ENCODE results near the gene RNF115. TPM values are rescaled to one million over a fixed set of nuclear protein-coding genes. Genes with fewer than 3 reads are reported as not detected.

Gene RNF115
- total RNA-seq, 1 donor from 2014 or later: 48.2 TPM

DNA sequence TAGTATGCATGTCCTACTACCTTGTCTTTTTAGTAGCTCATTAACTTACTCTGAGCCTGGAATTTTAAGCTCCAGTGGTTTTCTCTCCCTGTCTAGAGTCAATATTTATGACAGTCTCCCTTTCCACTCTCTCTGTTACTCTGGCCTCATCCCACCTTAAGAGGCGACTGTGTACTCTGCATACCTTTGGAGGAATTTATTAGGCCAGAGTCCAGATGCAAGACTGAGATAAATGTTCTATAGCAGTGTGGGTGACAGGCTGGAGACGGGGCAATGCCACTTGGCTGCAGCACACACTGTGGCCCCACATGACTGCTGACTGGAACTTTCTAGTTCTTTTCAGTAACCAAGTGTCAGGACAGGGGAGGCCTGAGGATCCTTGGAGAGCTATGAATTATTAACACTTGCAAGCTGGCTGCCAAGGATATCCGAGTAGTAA lies 112.7 kb downstream of the RNF115 start:
- DNase-seq (no peak), ATAC-seq (no peak)
- intact Hi-C loops (cut with micrococcal nuclease): no loop called here

DNA sequence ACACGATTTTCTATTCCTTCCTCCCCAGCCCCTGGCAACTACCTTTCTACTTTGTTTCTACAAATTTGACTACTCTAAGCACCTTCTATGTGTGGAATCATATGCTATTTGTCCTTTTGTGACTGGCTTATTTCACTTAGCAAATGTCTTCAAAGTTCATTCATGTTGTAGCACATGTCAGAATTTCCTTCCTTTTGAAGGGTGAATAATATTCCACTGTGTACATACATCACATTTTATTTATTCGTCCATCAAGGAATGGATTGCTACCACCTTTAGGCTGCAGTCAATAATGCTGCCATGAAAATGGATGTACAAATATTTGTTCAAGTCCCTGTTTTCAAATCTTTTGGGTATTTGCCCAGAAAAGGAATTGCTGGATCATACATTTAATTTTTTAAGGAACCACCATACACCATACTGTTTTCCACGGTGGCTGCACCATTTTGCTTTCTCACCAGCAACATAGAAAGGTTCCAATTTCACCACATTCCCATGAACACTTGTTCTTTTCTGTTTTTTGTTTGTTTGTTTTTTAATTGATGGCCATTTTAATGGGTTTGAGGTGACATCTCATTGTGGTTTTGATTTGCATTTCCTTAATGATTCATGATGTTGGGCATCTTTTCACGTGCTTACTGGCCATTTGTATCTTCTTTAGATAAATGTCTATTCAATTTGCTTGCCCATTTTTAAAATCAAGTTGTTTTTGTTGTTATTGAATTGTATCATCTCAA lies 113.4 kb downstream of the RNF115 start:
- no peak for ATAC-seq
- DNase-seq: no peak
- intact Hi-C loops (cut with micrococcal nuclease): no loop called here

DNA sequence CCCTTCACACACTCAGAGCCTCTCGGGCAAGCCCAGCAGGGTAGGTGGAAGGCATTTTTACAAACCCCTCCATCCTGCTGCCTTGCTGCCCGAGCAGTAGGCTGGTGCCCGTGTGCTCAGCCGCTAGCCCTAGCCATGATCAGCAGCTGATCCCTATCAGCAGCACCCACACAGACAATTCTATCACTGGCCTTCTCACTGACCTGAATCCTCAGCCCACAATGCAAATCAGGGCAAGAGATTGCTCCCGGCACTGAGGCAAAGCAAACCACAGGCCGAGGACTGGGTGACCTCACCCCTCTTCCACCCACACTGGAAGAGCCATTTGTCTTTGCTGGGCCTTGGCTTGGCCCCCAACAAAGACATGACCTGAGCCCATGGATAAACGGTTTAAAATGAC lies 115.8 kb downstream of the RNF115 start:
- intact Hi-C loops (cut with micrococcal nuclease): no loop called here
- ATAC-seq (no peak), DNase-seq (no peak)

DNA sequence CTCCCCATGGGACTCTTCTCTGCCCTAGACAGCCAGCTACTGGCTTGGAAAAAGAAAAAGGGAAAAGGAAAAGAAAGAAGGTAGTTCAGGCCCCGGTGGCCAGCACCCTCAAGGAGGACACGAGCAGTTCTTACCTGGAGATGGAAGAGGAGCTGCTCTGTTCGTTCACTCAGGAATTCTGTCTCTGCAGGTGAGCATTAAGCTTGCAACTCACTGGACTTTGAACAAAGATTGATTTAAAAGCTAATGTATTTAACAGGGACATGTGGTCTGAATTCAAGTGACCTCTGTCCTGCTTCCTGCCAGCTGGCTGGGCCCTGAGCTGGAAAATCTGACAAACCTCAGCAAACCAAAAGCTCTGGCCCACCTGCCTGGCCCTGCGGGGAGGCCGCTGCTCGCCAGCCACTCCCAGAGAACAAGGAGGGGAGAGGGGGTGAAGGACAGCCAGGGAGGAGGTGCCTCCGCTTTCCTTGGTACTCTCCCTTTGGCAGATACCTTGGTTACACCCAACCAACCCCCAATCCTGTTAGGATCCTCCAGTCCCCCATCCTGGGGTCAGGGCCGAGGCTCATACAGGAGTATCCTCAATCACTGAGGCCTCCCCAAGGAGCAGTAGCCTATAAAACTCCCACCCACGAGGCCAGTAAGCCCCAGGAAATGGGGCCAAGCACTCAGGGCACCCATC lies 116.6 kb downstream of the RNF115 start, which contains the start of gene PDZK1:
TSS of gene PDZK1 (minus strand) at position 186 of the 685 bp plus-strand sequence. CDS start 19,347 bp downstream, outside the sequence.
- intact Hi-C loops (cut with micrococcal nuclease): no loop called here
- DNase-seq: no peak
- ATAC-seq: no peak

DNA sequence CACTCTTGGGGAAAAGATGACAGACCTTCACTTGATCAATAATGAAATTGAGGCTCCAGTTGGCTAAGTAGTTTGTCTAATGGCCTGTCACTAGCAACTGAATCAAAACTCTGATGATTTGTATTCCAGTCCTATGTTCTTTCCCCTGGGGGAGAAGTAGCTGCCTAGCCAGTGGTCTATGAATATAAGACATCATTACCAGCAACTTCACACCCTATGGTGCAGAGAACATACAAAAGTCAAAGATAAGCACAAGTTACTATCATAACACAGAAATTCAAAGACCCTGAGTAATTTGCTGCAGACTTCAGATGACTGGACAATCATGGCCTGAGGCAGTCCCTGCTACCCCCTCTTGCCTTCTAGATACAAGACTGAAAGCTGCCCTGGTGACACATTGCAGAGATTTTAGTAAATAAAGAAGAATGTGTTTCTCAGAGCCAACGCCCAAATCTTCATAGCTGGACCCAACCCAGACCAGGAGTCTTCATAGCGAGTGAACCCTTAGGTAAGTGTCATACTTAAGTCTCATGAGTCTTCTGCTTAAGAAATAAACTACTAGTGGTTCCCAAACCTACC lies 117.7 kb downstream of the RNF115 start:
- ATAC-seq: no peak
- DNase-seq: no peak
- intact Hi-C loops (cut with micrococcal nuclease): no loop called here

DNA sequence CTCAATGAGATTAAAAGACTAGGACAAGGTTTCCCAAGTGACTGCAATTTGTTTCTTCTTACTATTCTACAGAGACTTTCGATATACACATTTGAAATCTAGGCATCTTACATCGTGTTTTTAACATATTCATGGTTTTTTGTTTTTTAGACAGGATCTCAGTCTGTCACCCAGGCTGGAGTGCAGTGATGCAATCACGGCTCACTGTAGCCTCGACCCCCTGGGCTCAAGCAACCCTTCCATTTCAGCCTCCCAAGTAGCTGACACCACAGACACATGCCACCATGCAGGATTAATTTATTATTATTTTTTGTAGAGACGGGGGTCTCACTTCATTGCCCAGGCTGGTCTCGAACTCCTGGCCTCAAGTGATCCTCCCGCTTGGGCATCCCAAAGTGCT lies 118.3 kb downstream of the RNF115 start:
- intact Hi-C loops (cut with micrococcal nuclease): no loop called here
- DNase-seq: no peak
- no peak for ATAC-seq

DNA sequence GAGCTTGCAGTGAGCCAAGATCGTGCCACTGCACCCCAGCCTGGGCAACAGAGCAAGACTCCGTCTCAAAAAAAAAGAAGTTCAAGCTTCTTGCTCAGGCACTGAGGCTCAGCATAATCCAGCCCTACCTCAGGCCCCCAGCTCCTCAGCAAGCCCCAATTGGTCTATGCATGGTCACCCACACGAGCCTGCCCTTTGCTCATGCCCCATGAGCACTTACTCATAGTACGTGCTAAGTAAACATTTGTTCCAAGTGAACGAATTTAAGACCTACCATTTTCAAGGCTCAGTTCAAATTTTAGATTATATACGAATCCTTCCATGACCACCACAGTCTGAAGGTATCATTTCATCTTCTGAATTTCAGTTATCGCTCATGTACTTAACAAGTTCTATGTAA lies 121.1 kb downstream of the RNF115 start:
- no peak for ATAC-seq
- no peak for DNase-seq
- intact Hi-C loops (cut with micrococcal nuclease): no loop called here

DNA sequence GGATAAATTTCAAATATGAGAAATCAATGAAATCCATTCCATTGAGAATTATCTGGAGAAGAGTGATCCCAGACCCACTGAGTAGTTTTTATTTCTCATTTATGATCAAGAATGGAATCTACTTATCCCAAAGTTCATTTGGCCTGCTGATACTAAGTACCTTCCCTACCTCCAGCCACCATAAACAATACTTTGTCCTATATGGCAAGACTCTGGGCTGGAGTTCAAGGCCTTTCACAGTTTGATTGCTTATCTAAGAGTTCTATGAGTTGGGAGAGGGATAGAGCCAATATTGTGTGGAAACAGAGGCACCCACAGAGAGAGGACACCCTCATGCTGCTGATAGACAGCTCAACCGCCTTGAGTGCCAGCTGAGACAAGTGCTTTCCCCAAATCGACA lies 121.8 kb downstream of the RNF115 start:
- intact Hi-C loops (cut with micrococcal nuclease): no loop called here
- ATAC-seq: no peak
- no peak for DNase-seq

DNA sequence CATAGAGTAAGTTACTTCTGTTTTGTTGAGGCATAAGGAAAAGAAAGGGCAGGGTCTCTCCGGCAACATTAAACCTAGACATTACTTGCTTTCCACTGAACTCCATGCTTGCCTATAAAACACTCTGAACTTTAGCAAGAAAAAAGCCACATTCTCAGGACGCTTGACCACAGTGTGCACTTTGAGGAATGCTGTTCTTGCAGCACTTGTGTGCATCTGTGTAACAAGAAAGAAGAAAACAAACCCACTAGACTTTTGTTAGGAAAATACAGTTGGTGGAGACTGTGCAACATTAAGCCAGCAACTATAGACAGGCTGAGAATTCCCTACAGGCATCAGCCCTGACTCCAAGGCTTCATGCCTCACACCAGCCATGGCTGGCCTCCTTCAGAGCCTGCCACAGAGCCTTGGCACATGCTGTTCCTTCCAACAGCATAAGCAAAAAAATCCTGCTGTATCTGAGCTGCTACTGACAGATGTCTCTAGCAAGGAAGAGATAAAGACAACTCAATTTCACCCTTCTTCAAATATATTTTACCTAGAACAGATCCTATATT lies 122.5 kb downstream of the RNF115 start:
- DNase-seq: no peak

DNA sequence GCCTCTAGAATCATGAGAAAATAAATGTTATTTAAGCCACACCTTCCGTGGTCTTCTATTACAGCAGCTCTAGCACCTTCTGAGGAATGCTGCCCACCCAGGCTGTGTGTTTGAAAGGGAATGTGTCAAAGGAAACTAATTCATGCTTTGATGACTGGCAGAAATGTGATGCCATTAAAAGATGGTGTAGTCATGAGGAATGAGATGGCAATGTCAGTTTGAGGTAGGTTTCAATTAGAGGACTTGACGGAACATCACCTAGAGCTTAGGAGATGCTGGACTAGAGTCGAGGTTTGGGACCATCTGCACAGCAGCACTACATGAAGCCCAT lies 127.3 kb downstream of the RNF115 start:
- no peak for DNase-seq
- intact Hi-C loops (cut with micrococcal nuclease): no loop called here
- ATAC-seq: no peak

More for the DNA sequence above, 122.5 kb downstream of the RNF115 start:
- intact Hi-C loops (cut with micrococcal nuclease): no loop called here
- no peak for ATAC-seq

DNA sequence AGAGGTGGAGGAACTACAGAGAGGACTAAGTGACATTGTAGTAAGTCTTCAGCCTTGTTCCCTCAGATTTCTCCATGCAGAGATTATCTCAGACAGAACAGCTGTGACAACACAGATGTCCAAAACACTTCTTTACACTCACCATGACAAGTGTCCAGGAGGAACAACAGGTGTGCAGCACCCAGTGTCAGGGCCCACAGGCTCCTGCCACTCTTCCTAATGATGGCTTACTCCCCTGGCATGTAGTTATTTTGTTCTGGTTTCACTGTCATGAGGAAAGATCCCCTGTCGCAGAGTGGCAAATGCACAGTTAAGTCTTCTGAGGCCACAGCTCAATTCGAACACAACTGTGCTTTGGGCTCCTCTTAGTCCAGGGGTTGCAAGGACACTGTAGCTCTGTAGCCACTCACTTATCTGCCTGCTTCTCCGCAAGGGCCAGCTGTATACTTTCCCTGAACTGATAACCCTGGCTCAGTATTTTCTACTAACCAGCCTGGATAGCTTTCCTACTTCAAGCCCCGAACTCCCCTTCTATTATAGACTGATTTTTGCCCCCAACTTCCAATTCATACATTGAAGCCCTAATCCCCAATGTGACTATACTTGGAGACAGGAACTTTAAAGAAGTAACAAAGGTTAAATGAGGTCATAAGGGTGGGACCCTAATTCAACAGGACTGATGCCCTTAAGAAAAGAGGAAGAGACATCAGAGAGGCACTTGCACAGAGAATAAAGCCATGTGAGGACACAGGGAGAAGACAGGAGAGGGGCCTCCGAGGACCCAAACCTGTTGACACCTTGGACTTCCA lies 127.9 kb downstream of the RNF115 start:
- peak; percentile 28 for ATAC-seq
- DNase-seq: no peak
- intact Hi-C loops (cut with micrococcal nuclease): no loop called here

DNA sequence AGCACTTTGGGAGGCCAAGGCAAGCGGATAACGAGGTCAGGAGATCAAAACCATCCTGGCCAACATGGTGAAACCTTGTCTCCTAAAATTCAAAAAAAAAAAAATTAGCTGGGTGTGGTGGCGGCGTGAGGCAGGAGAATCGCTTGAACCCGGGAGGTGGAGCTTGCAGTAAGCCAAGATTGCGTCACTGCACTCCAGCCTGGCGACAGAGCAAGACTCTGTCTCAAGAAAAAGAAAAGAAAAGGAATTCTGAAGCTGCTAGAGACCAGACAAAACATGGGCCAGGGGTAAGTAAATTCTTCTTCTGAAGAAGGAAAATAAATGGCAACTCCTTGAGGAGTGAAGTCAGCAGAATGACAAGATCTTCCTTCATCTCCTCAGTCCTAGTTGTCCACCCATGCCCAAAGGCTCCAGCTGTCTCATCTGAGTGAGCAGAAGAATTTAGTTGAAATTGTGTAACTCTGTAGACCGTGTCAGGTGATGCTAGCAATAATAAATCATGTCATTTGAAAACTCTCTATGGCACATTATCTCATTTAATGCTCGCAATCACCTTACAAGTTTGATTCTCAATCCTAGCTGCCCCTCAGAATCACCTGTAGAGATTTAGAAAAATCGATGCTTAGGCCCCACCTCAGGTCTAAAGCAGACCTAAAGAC lies 131.0 kb downstream of the RNF115 start:
- intact Hi-C loops (cut with micrococcal nuclease): no loop called here
- no peak for ATAC-seq
- DNase-seq: no peak

DNA sequence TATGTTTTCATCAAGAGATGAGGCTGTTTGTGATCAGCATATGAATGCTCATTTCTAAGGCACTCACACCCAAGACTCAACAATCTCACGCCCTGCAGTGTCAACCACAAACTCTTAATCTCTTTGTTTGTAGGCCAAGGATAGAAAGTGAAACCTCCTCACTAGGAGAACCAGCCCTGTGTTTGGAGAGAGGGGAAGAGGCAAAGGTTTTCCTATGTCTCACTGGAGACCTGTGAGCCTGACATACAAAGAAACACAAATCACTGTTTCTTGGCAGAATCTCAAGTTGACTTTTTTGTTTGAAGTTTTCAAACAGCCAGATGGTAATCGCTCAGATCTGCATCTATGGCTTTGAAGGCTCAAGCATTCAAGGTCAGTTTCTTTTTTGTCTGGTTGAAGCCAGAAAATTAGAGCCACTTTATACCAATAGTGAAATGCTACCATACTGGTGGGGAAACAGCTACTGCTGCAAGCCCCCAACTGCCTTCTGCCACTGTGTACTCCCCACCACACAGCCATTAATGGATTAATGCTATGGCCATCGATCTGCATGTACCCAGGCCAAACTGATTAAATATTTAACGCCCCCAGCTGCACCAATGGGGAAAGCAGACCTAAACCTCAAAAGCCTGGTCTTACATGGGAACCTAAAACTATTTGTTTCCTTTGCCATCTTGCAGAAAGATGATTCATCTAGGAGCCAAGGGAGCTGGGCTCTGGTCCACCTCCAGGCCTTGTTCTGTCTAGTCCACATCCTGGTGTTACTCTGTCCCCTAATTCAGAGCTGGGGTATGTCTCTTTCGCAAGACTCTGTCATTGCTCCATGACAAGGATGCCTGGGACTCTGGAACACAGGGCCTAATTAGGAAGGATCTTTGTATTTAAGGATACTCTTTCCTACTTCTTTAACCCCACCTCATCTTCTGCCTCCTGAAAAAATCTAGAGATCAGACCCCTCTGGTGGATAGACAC lies 133.0 kb downstream of the RNF115 start:
- ATAC-seq (no peak), DNase-seq (no peak)
- intact Hi-C loops (cut with micrococcal nuclease): no loop called here

DNA sequence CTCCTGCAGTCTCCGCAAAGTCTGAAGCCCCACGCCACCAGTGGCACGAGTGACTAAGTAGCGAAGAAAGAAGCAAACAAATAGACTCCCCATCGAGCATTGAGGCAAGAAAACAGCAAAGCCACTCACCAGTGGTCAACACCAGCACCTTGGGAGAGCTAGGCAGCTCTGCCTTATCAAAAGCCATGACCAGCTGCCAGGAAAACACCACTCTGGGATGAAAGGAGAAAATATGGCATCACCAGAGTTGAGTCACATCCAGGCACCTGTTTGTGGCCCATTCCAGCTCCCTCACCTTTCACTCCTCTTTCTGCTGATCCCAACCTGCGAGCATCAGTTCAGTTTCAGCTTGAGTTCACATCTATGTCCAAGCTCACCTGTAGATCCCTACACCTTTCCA lies 134.0 kb downstream of the RNF115 start:
- intact Hi-C loops (cut with micrococcal nuclease): no loop called here
- DNase-seq: no peak
- no peak for ATAC-seq

DNA sequence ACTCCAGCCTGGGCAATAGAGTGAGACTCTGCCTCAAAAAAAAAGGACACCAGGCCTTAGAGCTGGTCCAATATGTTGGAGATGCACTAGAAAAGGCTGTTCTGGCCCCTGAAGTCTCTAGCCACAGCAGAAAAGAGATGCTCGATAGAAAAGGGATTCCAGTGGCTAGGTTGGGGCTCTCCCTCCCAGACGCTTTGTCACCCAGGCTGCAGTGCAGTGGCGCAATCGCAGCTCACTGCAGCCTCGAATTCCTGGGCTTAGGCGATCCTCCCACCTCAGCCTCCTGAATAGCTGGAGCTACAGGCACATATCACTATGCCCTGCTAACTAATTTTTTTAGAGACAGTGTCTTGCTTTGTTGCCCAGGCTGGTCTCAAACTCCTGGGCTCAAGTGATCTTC lies 135.0 kb downstream of the RNF115 start:
- intact Hi-C loops (cut with micrococcal nuclease): no loop called here
- DNase-seq: no peak
- ATAC-seq: no peak

Measured in left ventricle myocardium superior (tissue), 1 donor.